Neural crest cell (in vitro differentiated cells): ENCODE measurements around the gene TTC27. TPM values are rescaled to one million over a fixed set of nuclear protein-coding genes. Genes with fewer than 3 reads are reported as not detected.

Experiments
- DNase-seq: peaks from one replicate; pipeline ENCODE4 v3.0.0; 2021; ENCODE audit warnings: low read depth, mixed read lengths, low spot score
- H3K27ac Mint-ChIP-seq: one replicate; pipeline ENCODE4 v1.8.0; 2021; ENCODE audit warnings: mild to moderate bottlenecking, mixed read lengths; ENCODE audit not compliant: unreplicated experiment
- H3K27me3 Mint-ChIP-seq: 2 replicates; pipeline ENCODE4 v1.8.0; 2021; ENCODE audit warnings: low read depth, mild to moderate bottlenecking, mixed read lengths
- H3K36me3 Mint-ChIP-seq: 2 replicates; pipeline ENCODE4 v1.8.0; 2021; ENCODE audit warnings: low read depth, mild to moderate bottlenecking, mixed read lengths
- H3K4me1 Mint-ChIP-seq: 2 replicates; pipeline ENCODE4 v1.8.0; 2021; ENCODE audit warnings: mixed read lengths
- H3K4me3 Mint-ChIP-seq: one replicate; pipeline ENCODE4 v1.8.0; 2021; ENCODE audit warnings: mild to moderate bottlenecking, mixed read lengths
- H3K9me3 Mint-ChIP-seq: 2 replicates; pipeline ENCODE4 v1.8.0; 2021; ENCODE audit warnings: mixed read lengths
- CTCF ChIP-seq: fragments of 200-600 bp; sonication (generic); conservative IDR thresholded peaks from 2 replicates; pipeline ENCODE4 v1.5.0; 2021; ENCODE audit warnings: antibody characterized with exemption, mild to moderate bottlenecking
- total RNA-seq: library from RNA; stranded (reverse); gene quantifications from 2 replicates; pipeline ENCODE4 v1.2.1, GENCODE V29; 2021

Gene TTC27
- total RNA-seq, 1 donor from 2014 or later = 16.5 TPM

DNA sequence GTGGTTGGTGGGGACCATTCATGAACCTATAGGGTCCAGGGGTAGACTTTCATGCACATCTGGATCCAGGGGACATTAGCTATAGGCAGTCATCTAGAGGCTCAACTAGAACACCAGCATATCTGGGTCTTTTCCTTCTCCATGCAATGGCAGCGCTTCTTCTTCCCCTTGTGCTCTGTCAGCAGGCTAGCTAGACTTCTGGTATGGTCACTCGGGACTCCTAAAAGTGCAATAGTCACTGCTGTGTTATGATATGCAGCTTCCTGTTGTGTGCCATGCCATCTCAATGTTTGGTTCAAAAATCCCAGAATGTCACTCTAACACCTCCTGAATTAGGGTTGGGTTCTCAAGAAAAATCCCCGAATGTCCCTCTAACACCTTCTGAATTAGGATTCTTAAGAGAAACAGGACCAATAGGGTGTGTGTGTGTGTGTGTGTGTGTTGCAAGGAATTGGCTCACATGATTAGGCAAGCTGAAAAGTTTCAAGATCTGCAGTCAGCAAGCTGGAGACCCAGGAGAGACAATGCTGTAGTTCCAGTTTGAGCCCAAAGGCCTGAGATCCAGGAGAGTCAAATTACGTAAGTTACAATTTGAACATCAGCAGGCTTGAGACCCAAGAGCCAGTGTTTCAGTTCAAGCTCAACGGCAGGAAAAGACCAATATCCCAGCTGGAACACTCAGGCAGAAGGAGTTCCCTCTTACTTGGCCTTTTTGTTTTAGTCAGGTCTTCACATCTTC, 221.8 kb downstream of the TTC27 start:
- peaks cover 11% of the 10 kb centered on the region for H3K9me3 Mint-ChIP-seq
- H3K4me3 Mint-ChIP-seq = no peak overlapping the region
- DNase-seq = no peak
- H3K36me3 Mint-ChIP-seq = peaks cover 5% of the 10 kb centered on the region
- H3K27me3 Mint-ChIP-seq = no peaks in the 10 kb centered on the region
- TF ChIP-seq CTCF = no peak
- no peak overlapping the region for H3K27ac Mint-ChIP-seq
- H3K4me1 Mint-ChIP-seq = peaks cover 17% of the 10 kb centered on the region

GRCh38 chr2:32851777-32852439, 224.1 kb downstream of the TTC27 start:
- TF ChIP-seq CTCF = no peak
- peaks cover 17% of the 10 kb centered on the region for H3K4me1 Mint-ChIP-seq

GRCh38 chr2:32852856-32853255, 225.0 kb downstream of the TTC27 start:
- H3K4me3 Mint-ChIP-seq = no peak overlapping the region
- DNase-seq = no peak
- H3K27ac Mint-ChIP-seq = no peak overlapping the region
- H3K27me3 Mint-ChIP-seq = no peaks in the 10 kb centered on the region
- no peak for TF ChIP-seq CTCF
- H3K36me3 Mint-ChIP-seq = no peaks in the 10 kb centered on the region
- peaks cover 11% of the 10 kb centered on the region for H3K4me1 Mint-ChIP-seq
- H3K9me3 Mint-ChIP-seq = peaks cover 4% of the 10 kb centered on the region

More at GRCh38 chr2:32851777-32852439, 224.1 kb downstream of the TTC27 start:
- Mint-ChIP-seq H3K27me3 (no peaks in the 10 kb centered on the region), H3K27ac (no peak overlapping the region), H3K9me3 (peaks cover 4% of the 10 kb centered on the region), H3K4me3 (no peak overlapping the region), H3K36me3 (no peaks in the 10 kb centered on the region)
- DNase-seq = no peak

DNA sequence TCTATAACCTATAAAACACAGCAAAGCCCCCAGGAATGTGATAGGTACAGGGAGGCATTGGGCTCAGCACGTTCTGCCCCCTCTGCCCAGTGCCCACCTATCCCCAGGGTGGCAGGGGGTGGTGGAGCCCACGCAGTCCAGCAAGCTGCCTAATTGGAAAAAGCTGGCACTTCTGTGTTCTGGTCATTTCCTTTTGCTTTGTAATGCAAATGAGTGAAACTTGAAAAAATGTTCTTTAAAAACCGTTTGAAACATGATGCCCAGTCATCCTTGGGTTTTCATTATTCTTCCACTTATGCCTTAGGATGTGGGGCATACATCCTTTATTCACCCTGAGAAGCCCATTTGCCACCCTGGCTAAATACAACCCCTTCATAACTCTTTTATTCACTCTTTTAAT, 229.0 kb downstream of the TTC27 start:
- Mint-ChIP-seq H3K27ac (no peak overlapping the region), H3K36me3 (no peaks in the 10 kb centered on the region), H3K9me3 (no peaks in the 10 kb centered on the region), H3K4me3 (no peak overlapping the region), H3K4me1 (peaks cover 9% of the 10 kb centered on the region), H3K27me3 (no peaks in the 10 kb centered on the region)
- TF ChIP-seq CTCF = no peak
- no peak for DNase-seq

DNA sequence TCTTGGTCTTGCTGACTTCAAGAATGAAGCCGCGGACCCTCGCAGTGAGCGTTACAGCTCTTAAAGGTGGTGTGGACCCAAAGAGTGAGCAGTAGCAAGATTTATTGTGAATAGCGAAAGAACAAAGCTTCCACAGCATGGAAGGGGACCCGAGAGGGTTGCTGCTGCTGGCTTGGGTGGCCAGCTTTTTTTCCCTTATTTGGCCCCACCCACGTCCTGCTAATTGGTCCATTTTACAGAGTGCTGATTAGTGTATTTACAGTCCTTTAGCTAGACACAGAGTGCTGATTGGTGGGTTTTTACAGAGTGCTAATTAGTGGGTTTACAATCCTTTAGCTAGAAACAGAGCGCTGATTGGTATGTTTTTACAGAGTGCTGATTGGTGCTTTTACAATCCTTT, 230.9 kb downstream of the TTC27 start:
- Mint-ChIP-seq H3K4me3 (no peak overlapping the region), H3K4me1 (peaks cover 20% of the 10 kb centered on the region), H3K9me3 (no peaks in the 10 kb centered on the region), H3K27me3 (no peaks in the 10 kb centered on the region), H3K27ac (no peak overlapping the region), H3K36me3 (no peaks in the 10 kb centered on the region)
- no peak for TF ChIP-seq CTCF
- no peak for DNase-seq
